CD4-positive, alpha-beta T cell treated with Interleukin-4 for 4 hours (primary cell): ENCODE data around the gene GYG1.
"Not testable (repeated sequence)": the region's sequence is repeated elsewhere in the genome, so short reads cannot be mapped to it uniquely, and the experiment has no call there.

ENCODE experiments used
- DNase-seq: peaks from one replicate; pipeline ENCODE4 v3.0.0-alpha.2; 2020

Gene GYG1

GRCh38 chr3:148991219-148992026, at the start of gene GYG1:
GYG1 (plus strand) TSS chr3:148991540; CDS start chr3:148991641, 101 bp downstream.
- peak; percentile 85 for DNase-seq

- DNase-seq = peak; percentile 67
Measured at GRCh38 chr3:148943506-148944205, 47.7 kb upstream of the GYG1 start.

GRCh38 chr3:148945116-148945515, 46.2 kb upstream of the GYG1 start:
- no peak for DNase-seq

GRCh38 chr3:148948913-148949657, 42.3 kb upstream of the GYG1 start:
- DNase-seq = no peak

- DNase-seq = no peak
Measured at GRCh38 chr3:148950806-148951205, 40.5 kb upstream of the GYG1 start.

- DNase-seq = no peak
Measured at GRCh38 chr3:148951599-148952361, 39.6 kb upstream of the GYG1 start.

GRCh38 chr3:148953094-148953493, 38.2 kb upstream of the GYG1 start:
- no peak for DNase-seq

- DNase-seq = no peak
Measured at GRCh38 chr3:148954981-148955380, 36.4 kb upstream of the GYG1 start.

- peak; percentile 24 for DNase-seq
Measured at GRCh38 chr3:148955544-148956346, 35.6 kb upstream of the GYG1 start.

GRCh38 chr3:148957586-148957985, 33.8 kb upstream of the GYG1 start:
- DNase-seq = no peak

- no peak for DNase-seq
Measured at GRCh38 chr3:148958696-148959095, 32.6 kb upstream of the GYG1 start.

- no peak for DNase-seq
Measured at GRCh38 chr3:148962513-148962912, 28.8 kb upstream of the GYG1 start.

GRCh38 chr3:148964809-148965208, 26.5 kb upstream of the GYG1 start:
- no peak for DNase-seq

- DNase-seq = no peak
Measured at GRCh38 chr3:148968321-148968720, 23.0 kb upstream of the GYG1 start.

- DNase-seq = no peak
Measured at GRCh38 chr3:148970271-148970670, 21.1 kb upstream of the GYG1 start.

GRCh38 chr3:148971401-148972163, 19.8 kb upstream of the GYG1 start:
- DNase-seq = no peak

- no peak for DNase-seq
Measured at GRCh38 chr3:148974726-148975125, 16.6 kb upstream of the GYG1 start.

- no peak for DNase-seq
Measured at GRCh38 chr3:148975248-148975647, 16.1 kb upstream of the GYG1 start.

- no peak for DNase-seq
Measured at GRCh38 chr3:148975696-148976095, 15.6 kb upstream of the GYG1 start.

- no peak for DNase-seq
Measured at GRCh38 chr3:148981273-148981672, 10.1 kb upstream of the GYG1 start.

GRCh38 chr3:148987551-148987950, 3.8 kb upstream of the GYG1 start:
- DNase-seq = not testable (repeated sequence)
